GM04504 (cell line): ENCODE data around the gene NSL1.
"Not testable (repeated sequence)": the region's sequence is repeated elsewhere in the genome, so short reads cannot be mapped to it uniquely, and the experiment has no call there.

Experiments
- DNase-seq: peaks from one replicate; pipeline ENCODE4 v3.0.0-alpha.2; 2012; ENCODE audit warnings: low read depth

NSL1 gene

DNA sequence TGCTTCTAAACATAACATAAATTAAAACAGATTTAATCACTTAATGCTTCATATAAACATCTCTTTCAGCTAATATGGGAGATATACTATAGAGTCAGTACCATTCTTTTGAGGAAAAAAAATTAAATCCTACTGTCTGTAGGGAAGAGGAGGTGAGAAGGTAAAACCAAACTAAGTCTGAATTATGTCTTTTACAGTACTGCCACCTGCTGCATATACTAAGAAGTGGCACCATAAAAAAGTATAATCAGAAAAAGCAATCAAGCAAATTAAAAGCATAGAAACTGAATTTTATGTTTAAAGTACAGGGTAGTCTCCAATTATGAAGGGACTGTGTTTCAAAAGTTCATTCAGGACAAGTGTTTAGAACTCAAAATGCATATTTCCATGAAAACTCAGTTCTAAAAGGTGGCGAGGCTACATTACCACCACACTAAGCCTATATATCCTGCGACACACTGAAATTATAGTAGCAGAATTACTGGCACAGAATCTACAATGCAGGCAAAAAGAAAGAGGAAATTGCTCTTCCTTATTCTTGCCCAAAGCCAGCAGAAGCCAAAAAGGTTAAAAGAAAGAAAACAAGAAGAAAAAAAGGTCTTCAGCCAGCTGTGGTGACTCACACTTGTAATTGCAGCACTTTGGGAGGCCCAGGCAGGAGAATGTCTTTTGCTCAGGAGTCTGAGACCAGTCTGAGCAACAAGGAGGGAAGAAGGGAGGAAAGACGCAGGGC is 9.0 kb downstream of the NSL1 start:
- DNase-seq = no peak

DNA sequence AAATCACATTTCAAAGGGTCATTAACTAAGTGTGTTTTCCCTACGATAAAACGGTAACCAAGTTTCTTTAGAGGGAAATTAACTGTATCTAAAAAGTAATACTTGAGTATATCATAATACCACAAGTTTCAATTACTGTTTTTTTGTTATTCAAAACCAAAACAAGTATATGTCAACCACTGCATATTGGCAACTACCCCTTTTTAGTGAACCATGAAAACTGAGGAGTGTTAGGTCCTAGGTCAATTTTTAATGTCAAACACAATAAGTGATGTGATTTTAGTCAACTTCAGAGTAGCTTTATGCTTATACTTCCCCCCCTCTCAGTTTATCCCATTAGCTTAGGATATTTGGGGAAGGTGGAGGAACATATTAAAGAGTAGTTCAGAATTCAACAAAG is 10.4 kb downstream of the NSL1 start:
- DNase-seq = no peak

DNA sequence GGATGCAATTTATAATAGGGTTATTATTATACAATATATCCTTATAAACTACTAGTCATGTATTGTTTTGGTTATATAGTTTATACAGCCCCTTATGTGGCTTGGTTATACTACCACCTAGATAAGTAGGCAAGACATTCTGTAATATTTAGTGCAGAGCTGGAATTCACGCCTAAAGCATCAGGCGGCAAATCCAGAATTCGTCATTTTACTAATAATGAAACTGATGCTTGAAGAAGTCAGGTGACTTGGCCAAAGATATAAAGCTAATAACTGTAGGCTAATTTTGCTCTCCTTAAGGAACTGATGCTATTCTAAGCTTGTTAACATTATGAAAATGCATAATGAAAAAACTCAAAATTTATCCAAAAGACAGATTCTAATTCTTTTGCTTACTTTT is 10.8 kb downstream of the NSL1 start:
- no peak for DNase-seq

DNA sequence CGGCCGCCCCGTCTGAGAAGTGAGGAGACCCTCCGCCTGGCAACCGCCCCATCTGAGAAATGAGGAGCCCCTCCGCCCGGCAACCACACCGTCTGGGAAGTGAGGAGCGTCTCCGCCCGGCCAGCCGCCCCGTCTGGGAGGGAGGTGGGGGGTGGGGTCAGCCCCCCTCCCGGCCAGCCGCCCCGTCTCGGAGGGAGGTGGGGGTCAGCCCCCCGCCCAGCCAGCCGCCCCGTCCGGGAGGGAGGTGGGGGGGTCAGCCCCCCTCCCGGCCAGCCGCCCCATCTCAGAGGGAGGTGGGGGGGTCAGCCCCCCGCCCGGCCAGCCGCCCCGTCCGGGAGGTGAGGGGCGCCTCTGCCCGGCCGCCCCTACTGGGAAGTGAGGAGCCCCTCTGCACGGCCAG is 12.5 kb downstream of the NSL1 start:
- not testable (repeated sequence) for DNase-seq

DNA sequence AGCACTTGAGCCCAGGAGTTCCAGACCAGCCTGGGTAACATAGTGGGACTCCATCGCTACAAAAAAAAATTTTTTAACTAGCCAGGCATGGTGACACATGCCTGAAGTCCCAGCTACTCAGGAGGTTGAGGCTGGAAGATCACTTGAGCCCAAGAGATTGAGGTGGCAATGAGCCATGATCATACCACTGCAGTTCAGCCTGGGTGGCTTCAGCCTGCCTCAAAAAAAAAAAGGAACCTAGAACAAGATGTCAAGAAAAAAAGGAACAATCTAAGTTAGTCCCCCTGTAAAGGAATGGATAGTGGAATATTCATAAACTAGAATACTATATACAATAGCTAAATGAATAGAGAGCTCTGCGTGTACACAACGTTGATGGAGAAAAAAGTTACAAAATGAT is 14.4 kb downstream of the NSL1 start:
- no peak for DNase-seq

DNA sequence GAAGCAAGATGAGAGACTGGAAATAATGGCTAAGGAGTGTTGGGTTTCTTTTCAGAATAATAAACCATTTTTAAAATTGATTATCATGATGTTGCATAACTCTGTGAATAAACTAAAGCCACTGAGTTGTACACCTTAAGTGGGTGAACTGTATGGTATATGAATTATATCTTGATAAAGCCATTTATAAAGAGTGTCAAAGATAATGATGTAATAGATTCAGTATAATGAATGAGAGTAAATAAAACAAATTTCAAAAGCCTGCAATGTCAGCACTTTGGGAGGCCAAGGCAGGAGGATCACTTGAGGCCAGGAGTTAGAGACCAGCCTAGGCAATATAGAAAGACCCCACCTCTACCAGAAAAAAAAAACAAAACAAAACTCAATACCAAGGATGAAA is 16.3 kb downstream of the NSL1 start:
- no peak for DNase-seq

DNA sequence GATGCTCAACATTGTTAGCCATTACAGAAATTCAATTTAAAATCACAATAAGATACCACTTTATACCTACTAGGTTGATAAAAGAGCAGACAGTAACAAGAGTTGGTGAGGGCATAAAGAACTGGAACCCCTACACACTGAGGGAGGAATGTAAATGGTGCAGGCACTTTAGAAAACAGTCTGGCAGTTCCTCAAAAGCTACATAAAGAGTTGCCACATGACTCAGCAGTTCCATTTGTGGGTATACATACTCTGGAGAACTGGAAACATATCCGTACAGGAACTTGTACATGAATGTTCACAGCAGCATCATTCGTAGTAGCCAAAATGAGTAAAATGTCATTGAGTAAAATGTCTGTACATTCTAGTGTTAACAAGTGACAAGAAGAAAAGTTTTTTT is 17.0 kb downstream of the NSL1 start:
- DNase-seq = no peak

DNA sequence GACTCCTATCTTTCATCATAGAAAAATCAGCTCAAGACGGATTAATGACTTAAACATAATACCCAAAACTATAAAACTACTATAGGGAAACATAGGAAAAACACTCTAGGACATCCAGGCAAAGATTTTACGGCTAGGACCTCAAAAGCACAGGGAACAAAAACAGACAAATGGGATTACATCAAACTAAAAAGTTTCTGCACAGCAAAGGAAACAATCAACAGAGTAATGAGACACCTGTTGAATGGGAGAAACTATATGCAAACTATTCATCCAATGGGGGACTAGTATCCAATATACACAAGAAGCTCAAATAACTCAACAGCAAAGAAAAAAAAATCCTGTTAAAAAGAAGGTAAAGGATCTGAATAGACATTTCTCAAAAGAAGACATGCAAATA is 18.6 kb downstream of the NSL1 start:
- no peak for DNase-seq

DNA sequence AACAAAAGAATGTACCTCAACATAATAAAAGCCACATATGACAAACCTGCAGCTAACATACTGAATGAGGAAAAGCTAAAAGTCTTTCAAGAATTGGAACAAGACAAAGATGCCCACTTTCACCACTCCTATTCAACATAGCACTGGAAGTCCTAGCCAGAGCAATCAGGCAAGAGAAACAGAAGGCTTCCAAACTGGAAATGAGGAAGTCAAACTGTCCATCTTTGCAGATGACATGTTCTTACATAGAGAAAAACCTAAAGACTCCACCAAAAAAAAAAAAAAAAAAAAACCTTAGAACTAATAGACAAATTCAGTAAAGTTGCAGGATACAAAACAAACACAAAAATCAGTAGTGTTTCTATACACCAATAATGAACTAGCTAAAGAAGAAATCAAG is 20.2 kb downstream of the NSL1 start:
- DNase-seq = no peak

DNA sequence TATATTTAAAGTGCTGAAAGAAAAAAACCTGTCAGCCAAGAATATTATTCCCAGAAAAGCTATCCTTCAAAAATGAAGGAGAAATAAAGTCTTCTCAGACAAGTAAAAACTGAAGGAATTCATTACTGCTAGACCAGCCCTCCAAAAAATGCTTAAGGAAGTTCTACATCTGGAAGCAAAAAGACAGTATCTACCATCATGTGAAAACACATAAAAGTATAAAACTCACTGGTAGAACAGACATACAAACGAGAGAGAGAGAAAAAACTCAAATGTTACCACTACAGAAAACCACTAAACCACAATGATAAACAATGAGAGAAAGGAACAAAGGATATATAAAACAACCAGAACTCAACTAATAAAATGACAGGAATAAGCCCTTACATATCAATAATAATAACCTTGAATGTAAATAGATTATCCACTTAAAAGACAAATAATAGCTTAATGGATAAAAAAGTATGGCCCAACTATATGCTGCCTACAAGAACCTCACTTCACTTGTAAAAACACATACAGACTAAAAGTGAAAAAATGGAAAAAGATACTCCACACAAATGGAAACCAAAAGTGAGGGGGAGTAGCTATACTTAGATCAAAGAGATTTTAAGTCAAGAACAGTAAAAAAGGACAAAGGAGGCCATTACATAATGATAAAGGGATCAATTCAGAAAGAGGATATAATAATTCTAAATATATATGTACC is 22.0 kb downstream of the NSL1 start:
- DNase-seq = no peak

DNA sequence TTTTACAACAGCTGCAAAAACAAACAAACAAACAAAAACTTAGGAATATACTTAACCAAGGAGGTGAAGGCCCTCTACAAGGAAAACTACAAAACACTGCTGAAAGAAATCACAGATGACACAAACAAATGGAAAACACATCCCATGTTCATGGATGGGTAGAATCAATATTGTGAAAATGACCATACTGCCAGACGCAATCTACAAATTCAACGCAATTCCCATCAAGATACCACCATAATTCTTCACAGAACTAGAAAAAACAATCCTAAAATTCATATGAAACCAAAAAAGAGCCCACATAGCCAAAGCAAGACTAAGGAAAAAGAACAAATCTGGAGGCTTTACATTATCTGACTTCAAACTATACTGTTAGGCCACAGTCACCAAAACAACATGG is 24.8 kb downstream of the NSL1 start:
- not testable (repeated sequence) for DNase-seq

DNA sequence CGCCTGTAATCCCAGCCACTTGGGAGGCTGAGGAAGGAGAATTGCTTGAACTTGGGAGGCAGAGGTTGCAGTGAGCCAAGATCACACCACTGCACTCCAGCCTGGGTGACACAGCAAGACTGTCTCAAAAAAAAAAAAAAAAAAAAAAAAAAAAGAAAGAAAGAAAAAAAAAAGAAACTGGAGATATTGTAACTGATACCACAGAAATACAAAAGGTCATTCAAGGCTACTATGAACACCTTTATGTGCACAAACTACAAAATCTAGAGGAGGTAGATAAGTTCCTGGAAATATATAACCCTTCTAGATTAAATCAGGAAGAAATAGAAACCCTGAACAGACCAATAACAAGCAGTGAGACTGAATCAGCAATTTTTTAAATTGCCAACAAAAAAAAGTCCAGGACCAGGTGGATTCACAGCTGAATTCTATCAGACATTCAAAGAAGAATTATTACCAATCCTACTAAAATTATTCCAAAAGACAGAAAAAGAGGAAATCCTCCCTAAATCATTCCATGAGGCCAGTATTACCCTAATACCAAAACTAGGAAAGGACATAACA is 26.8 kb downstream of the NSL1 start:
- DNase-seq = not testable (repeated sequence)

DNA sequence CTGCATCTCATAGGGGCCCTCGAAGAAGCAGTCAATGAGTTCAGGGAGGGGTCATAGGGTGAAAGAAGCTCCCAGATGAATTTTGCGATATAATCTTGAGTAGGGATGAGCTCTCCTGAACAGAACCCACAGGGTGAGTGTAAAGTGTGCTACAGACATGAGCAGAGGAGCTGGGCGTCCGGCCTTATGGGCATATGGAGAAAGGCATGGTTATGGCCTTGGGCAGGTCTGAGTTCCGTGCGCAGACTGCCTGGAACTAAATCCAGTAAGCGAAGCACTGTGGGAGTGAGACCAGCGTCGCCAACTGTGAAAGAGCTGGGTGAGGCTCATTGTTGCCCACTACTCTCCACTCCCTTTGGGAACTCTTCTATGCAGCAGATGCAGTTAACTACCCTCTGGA is 28.7 kb downstream of the NSL1 start:
- no peak for DNase-seq

DNA sequence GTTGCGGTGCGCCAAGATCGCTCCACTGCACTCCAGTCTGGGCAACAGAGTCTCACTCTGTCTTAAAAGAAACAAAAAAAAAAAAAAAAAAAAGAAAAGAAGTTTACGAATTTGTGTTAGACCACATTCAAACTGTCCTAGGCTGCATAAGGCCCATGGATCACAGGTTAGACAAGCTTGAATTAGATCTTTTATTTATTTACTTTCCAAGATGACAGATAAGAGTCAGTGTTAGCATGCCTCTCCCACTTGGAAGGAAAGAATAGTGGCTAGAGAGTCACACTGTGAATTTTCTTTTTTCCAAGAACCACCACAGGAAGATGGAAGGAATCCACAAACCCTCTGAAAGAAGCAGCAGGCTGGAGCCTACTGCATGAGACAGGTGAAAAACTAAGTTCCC is 29.3 kb downstream of the NSL1 start:
- no peak for DNase-seq

DNA sequence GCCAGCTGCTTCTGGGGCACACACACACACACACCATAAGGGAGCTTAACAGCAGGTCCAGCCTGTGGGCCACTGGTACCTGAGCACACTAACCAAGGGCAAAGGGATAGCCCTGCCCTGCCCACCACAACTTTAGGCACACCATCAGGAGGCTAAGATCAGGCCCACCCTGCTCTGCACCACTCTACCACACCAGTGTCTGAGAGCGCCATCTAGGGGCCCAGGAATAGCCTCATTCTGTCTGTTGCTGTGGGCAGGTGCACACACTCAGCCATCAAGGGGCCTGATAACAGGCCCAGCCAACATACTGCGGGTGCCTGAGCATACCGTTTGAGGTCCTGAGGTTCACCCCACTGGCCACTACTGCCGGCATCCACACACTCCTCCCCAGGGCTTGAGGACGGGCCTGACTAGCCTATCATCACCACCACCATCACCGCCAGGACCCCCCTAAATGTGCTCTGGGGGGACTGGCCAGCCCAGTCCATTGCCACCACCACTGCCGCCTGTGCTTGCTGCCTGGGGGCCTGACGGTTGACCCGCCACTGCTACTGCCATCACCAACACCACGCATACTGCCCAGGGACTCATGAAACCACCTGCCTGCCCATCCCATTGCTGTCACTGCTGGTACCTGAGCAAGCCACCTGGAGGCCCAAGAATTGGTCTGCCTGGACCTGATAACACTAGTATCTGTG is 31.3 kb downstream of the NSL1 start:
- no peak for DNase-seq

DNA sequence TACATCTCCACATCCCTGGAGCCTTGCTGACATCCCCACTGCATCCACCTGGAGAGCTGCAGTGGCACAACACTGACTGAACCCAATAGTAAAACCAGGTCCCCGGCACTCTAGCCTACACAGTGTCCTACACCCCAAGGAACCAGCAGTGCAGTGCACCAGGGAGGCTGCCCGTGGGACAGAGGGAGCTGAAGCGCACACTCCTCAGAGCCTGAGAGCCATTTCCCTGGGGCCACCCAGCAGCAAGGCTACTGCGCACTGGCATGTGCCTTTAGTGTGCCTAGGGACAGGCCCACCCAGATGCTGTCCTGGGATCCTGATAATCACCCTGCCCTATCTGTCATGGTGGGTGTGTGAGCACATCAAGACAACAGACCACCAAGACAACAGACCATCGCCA is 31.9 kb downstream of the NSL1 start:
- no peak for DNase-seq

DNA sequence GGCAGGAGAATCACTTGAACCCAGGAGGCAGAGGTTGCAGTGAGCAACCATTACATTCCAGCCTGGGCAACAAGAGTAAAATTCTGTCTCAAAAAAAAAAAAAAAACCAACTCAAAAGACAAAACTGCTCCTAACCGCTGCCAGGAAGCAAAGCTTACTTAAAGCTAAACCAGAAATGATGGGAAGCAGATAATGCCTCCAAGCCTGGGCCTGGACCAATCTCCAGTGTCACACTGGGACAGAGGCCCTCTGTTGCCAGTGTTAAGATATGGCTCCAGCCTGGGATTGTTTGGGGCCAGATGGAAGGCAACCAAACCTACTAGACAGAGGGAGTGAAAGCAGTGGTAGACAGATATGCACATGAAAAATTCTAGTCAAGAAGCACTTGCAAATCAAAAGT is 36.9 kb downstream of the NSL1 start:
- DNase-seq = no peak

DNA sequence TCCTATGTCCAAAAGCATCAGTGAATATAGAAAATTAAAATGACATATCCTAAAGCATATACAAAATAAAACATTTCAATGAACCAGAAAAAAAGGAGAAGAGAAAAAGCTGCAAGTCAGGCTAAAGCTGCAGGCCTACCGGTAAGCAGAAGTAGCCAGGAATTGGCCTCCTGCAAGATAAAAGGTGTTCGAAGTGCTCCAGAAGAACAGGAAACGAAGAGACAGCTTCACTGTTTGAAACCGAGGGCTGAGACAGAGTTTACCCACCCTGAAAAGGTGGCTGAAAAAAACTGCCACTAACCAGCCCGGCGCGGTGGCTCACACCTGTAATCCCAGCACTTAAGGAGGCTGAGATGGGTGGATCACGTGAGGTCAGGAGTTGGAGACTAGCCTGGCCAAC is 37.4 kb downstream of the NSL1 start:
- no peak for DNase-seq

DNA sequence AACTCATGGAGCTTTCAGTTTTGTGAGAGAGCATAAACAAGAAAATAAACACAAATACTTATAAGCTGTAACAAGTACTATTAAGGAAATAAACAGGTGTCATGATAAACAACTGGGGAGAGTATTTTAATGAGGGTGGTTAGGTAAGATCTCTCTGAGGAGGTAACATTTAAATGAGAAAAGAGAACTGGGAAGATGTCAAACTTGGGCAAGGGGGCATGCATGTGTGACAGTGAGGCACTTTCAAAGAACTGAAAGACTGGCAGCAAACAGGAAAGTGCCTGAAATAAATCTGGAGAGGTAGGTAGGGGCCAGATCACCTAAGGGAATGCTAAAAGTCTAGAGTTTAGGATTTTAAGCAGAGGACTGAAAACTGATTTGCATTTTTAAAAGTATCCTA is 37.8 kb downstream of the NSL1 start:
- DNase-seq = no peak

DNA sequence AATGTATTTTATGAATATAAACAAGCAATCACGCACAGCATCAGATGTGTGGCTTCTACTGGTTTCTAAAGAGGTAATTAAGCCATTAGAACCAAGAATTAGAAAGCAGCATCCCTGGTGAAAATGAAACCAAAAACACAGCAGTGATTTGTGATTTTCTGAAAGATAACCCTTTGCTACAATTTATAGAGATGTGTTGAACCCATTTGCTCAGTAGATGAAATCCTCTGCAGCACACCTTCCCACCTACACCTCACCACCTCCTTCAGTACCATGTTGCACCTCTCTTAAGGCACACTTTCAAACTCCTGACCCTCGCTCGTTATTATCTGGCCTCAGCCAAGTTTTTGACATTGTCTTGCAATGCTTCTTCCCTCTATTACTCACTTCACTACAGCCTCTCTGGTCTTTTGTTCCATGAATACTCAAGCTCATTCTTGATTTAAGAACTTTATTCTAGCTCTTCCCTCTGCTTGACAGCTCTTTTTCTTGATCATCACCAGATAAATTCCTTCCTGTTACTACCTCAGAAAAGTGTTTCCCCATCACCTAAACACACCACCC is 38.6 kb downstream of the NSL1 start:
- no peak for DNase-seq

DNA sequence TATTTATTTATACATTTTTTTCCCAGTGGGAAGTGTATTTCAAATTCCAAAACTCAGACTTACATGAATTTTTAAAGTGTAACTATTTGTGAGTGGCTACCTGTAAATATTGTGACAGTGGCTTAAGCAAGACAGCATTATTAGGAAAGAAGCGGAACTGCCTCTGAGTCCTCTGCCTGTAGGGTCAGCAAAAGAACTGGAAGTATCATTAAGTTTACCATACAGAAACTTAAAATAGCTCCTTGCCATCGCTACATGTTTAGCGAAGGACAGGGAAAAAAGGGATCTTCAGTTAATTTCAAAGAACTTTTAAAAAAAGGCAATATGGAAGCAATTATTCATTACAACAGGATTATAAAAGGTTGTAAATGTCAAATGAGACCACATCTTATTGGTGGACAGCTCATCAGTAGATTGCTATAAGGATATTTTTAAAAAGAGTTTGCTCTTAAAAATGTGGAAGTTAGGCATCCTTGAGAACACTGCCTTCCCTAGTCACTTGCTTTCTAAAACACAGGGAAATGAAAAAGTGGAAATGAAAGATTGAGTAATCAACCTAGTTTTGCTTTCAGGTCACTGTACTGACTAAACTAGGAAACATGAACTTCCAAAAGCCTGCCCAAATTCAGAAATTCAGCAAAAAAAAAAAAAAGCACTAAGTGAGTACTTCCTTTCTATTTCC is 39.2 kb downstream of the NSL1 start:
- DNase-seq = peak; percentile 23
